ES-I3 (cell line): ENCODE measurements around the gene HIP1.
"Not testable (repeated sequence)": the region's sequence is repeated elsewhere in the genome, so short reads cannot be mapped to it uniquely, and the experiment has no call there.

ENCODE experiments used
- H3K36me3 ChIP-seq: 2 replicates; pipeline ENCODE4 v1.6.1; 2013; ENCODE audit warnings: mild to moderate bottlenecking, low read length, control low read depth, moderate library complexity; ENCODE audit not compliant: insufficient read depth
- H3K4me1 ChIP-seq: 2 replicates; pipeline ENCODE4 v1.6.1; 2013; ENCODE audit warnings: mild to moderate bottlenecking, control low read depth, low read length; ENCODE audit not compliant: insufficient read depth
- H3K9ac ChIP-seq: 2 replicates; pipeline ENCODE4 v1.6.1; 2013; ENCODE audit warnings: low read depth, mild to moderate bottlenecking, low read length, moderate library complexity
- H3K9me3 ChIP-seq: 2 replicates; pipeline ENCODE4 v1.6.1; 2013; ENCODE audit warnings: mild to moderate bottlenecking, low read length, moderate library complexity; ENCODE audit not compliant: control insufficient read depth, insufficient read depth

Gene HIP1

GRCh38 chr7:75729851-75730274, 8.9 kb downstream of the HIP1 start:
- Histone ChIP-seq H3K9me3 (no peaks in the 10 kb centered on the region), H3K9ac (no peak overlapping the region), H3K4me1 (peaks cover 25% of the 10 kb centered on the region), H3K36me3 (no peaks in the 10 kb centered on the region)

GRCh38 chr7:75727881-75728593, 10.7 kb downstream of the HIP1 start:
- Histone ChIP-seq H3K36me3 (no peaks in the 10 kb centered on the region), H3K4me1 (peaks cover 21% of the 10 kb centered on the region), H3K9me3 (no peaks in the 10 kb centered on the region), H3K9ac (no peak overlapping the region)

- not testable (repeated sequence) for H3K36me3 ChIP-seq, H3K9me3 ChIP-seq, H3K9ac ChIP-seq
- H3K4me1 ChIP-seq: peaks cover 18% of the 10 kb centered on the region
These were observed 11.4 kb downstream of the HIP1 start for GRCh38 chr7:75727351-75727750.

- H3K36me3 ChIP-seq: no peaks in the 10 kb centered on the region
- H3K4me1 ChIP-seq: peaks cover 13% of the 10 kb centered on the region
- H3K9ac ChIP-seq: no peak overlapping the region
- no peaks in the 10 kb centered on the region for H3K9me3 ChIP-seq
These were observed 13.4 kb downstream of the HIP1 start for GRCh38 chr7:75725306-75725705.

- Histone ChIP-seq H3K36me3 (no peaks in the 10 kb centered on the region), H3K4me1 (peaks cover 6% of the 10 kb centered on the region), H3K9ac (no peak overlapping the region), H3K9me3 (no peaks in the 10 kb centered on the region)
These were observed 15.3 kb downstream of the HIP1 start for GRCh38 chr7:75723444-75723843.

GRCh38 chr7:75722373-75722772, 16.4 kb downstream of the HIP1 start:
- Histone ChIP-seq H3K9me3 (no peaks in the 10 kb centered on the region), H3K4me1 (no peaks in the 10 kb centered on the region), H3K36me3 (no peaks in the 10 kb centered on the region), H3K9ac (no peak overlapping the region)

GRCh38 chr7:75721922-75722321, 16.8 kb downstream of the HIP1 start:
- not testable (repeated sequence) for H3K9me3 ChIP-seq, H3K36me3 ChIP-seq, H3K4me1 ChIP-seq, H3K9ac ChIP-seq

GRCh38 chr7:75721426-75721825, 17.3 kb downstream of the HIP1 start:
- no peaks in the 10 kb centered on the region for H3K9me3 ChIP-seq
- H3K9ac ChIP-seq: no peak overlapping the region
- H3K4me1 ChIP-seq: no peaks in the 10 kb centered on the region
- H3K36me3 ChIP-seq: no peaks in the 10 kb centered on the region

- H3K36me3 ChIP-seq: no peaks in the 10 kb centered on the region
- H3K9me3 ChIP-seq: no peaks in the 10 kb centered on the region
- H3K4me1 ChIP-seq: no peaks in the 10 kb centered on the region
- no peak overlapping the region for H3K9ac ChIP-seq
These were observed 19.1 kb downstream of the HIP1 start for GRCh38 chr7:75719626-75720025.

GRCh38 chr7:75718390-75719031, 20.2 kb downstream of the HIP1 start:
- Histone ChIP-seq H3K9me3 (no peaks in the 10 kb centered on the region), H3K9ac (no peak overlapping the region)

GRCh38 chr7:75717746-75718145, 21.0 kb downstream of the HIP1 start:
- not testable (repeated sequence) for H3K9ac ChIP-seq, H3K36me3 ChIP-seq, H3K4me1 ChIP-seq, H3K9me3 ChIP-seq

More at GRCh38 chr7:75718390-75719031, 20.2 kb downstream of the HIP1 start:
- H3K4me1 ChIP-seq: no peaks in the 10 kb centered on the region
- no peaks in the 10 kb centered on the region for H3K36me3 ChIP-seq

- Histone ChIP-seq H3K9ac (no peak overlapping the region), H3K4me1 (no peaks in the 10 kb centered on the region), H3K9me3 (no peaks in the 10 kb centered on the region), H3K36me3 (no peaks in the 10 kb centered on the region)
These were observed 21.6 kb downstream of the HIP1 start for GRCh38 chr7:75716992-75717626.

- H3K36me3 ChIP-seq: no peaks in the 10 kb centered on the region
- H3K9ac ChIP-seq: no peak overlapping the region
- H3K4me1 ChIP-seq: no peaks in the 10 kb centered on the region
- H3K9me3 ChIP-seq: no peaks in the 10 kb centered on the region
These were observed 22.9 kb downstream of the HIP1 start for GRCh38 chr7:75715864-75716263.

GRCh38 chr7:75712517-75713361, 26.0 kb downstream of the HIP1 start:
- Histone ChIP-seq H3K9me3 (peaks cover 6% of the 10 kb centered on the region), H3K4me1 (no peaks in the 10 kb centered on the region), H3K9ac (no peak overlapping the region), H3K36me3 (no peaks in the 10 kb centered on the region)
